Astrocyte of the cerebellum (primary cell): ENCODE results near the gene IKZF4.

Experiments used
- DNase-seq: peaks from one replicate; pipeline ENCODE4 v3.0.0-alpha.2; 2011; ENCODE audit warnings: low read depth
- H3K4me3 ChIP-seq: 2 replicates; pipeline ENCODE4 v1.5.1; 2011; ENCODE audit warnings: mild to moderate bottlenecking, low read depth, low read length, moderate library complexity
- CTCF ChIP-seq: IDR thresholded peaks from 2 replicates; pipeline ENCODE4 v1.5.1; 2012; ENCODE audit warnings: low read length, low read depth, moderate library complexity, mild to moderate bottlenecking; ENCODE audit errors: missing control alignments
- in situ Hi-C: cut with HindIII; loops from 2 replicates; pipeline ENCODE4 v1.10.0; 2017; ENCODE audit warnings: low sequenced_read_pairs

The IKZF4 gene

GRCh38 chr12:56086096-56086495 is 65.3 kb downstream of the IKZF4 start:
- DNase-seq = no peak
- in situ Hi-C loops = no loop called here
- H3K4me3 ChIP-seq = no peak overlapping the region
- no peak for TF ChIP-seq CTCF

- DNase-seq = no peak
- H3K4me3 ChIP-seq = no peak overlapping the region
- no peak for TF ChIP-seq CTCF
- in situ Hi-C loops = no loop called here
Observed at GRCh38 chr12:56086608-56087007, 65.8 kb downstream of the IKZF4 start.

- no peak overlapping the region for H3K4me3 ChIP-seq
- DNase-seq = no peak
- in situ Hi-C loops = no loop called here
- no peak for TF ChIP-seq CTCF
Observed at GRCh38 chr12:56087220-56087619, 66.4 kb downstream of the IKZF4 start.
